A204.1 (cell line): Measurements from ENCODE around the gene COG1.
A peak's percentile ranks its signal among the peaks of the same experiment; 100 is the strongest.

ENCODE experiments used
- FAIRE-seq: peaks from 2 replicates; lab custom pipeline; 2012; peaks lifted over from hg19 to GRCh38; lab: Jason Lieb, UNC

The COG1 gene

DNA sequence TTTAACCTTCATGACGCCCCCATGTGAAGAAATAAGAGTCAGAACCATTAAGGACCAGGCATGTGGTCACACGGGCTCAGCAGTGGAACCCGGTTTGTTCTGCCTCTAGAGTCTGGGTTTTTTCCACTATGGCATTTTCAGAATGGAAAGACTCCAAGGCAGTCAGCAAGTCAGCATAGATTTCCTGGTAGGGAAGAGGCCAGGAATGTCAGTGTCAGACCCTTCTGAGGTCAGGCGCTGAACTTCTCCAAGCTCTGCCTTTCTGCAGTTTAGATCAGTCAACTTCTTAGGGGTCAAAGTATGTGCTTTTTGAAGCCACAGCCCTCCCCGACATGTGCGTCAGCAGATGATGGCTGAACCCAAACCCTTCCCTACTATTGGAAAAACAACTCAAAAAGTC, 24.2 kb upstream of the COG1 start:
- FAIRE-seq: no peak

DNA sequence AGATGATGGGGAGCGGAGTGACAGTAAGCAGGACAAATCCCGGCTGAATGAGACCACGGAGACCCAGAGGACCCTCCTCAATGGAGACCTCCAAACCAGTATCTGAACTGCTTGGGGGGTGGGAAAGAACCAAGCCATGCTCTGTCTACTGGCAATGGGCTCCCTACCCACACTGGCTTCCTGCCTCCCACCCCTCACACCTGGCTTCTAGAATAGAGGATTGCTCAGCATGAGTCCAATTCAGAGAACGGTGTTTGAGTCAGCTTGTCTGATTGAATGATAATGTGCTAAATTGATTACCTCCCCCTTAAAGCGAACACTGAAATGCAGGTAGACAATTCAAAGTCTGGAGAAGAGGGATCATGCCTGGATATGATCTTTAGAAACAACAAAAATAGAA, 22.5 kb upstream of the COG1 start:
- no peak for FAIRE-seq

DNA sequence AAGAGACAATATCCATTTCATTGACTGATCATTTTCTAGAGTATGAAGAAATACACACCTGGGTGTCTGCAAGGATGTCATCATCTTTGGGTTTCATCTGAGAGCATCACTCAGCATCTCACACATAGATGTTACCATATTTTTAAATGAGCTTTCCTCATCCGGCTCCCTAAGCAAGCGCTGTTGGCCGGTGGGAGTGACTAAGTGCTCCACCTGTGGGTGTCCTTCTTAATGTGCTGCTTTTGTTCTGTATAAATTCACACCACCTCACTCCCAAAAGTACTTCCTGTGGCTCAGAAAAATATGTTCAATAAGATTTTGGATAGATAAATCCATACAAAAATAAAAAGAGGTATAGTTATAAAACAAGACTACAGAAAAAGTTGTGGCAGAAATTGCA, 20.6 kb upstream of the COG1 start:
- FAIRE-seq: no peak

DNA sequence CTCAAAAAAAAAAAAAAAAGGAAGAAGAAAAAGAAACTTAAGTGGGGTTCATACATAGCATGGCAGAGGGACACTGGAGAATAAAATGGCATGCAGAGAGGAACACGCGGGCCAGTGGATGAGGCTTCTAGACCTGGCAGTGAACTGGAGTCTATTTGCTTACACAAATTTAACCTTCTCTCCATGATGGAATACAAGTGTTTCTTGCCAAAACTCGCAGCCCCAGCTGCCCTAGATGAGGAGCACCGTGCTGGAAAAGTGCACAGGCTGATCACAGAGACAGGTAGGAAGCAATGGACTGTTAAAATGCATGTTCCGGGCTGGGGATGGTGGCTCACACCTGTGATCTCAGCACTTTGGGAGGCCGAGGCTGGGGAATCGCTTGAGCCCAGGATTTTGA, 18.7 kb upstream of the COG1 start:
- no peak for FAIRE-seq

DNA sequence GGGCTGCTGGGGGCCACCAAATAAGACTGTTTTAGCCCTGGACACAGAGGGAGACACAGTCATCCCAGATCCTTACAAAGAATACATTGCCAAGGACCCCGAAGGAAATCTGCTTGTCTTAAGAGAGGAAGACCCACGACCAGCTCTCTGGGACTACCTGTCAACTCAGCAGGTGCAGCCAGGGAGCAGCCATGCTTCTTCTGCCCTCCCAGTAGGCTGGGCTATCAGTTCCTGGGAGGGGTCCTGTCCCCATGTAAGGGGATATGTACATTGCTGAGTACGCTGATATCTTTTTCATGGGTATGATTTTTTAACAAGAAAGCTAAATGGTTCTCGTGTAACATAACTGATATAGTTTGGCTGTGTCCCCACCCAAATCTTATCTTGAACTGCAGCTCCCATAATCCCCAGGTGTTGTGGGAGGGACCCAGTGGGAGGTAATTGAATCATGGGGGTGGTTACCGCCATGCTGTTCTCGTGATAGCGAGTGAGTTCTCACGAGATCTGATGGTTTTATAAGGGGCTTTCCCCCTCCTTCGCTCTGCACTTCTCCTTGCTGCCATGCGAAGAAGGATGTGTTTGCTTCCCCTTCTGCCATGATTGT, 16.8 kb upstream of the COG1 start:
- FAIRE-seq: no peak

DNA sequence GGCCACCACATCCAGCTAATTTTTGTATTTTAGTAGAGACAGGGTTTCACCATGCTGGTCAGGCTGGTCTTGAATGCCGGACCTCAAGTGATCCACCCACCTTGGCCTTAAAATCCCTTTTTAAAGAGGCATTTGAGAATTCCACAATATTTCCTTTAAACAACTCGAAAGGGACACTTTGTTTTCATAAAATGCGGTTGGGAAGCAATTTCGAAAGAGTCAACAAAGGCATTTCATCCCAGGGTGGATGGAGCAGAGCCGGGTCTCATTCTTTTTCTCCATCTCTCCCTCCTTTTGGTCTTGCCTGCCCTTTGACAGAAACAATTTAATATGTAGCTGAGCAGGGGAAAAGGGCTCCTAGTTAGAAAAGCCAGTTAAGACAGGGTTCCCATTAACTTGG, 13.5 kb upstream of the COG1 start:
- no peak for FAIRE-seq

DNA sequence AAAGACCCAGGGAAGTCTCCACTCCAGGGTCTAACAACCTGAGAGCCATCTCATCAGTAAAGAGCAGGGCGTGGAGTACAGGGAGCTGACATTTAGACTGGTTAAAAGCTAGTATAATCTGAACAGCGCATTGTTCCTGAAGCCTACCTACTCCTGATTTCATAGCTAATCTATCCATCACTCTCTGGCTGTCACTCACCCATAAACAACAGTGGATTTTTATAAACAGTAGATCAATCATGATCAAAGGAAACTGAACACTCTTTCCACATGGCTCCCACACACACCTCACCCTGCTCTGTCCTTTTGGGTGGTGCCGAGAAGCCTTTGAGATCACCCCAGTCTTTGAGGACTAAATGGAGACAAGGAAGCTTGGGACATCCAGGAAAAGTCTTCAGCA, 13.0 kb upstream of the COG1 start:
- no peak for FAIRE-seq

DNA sequence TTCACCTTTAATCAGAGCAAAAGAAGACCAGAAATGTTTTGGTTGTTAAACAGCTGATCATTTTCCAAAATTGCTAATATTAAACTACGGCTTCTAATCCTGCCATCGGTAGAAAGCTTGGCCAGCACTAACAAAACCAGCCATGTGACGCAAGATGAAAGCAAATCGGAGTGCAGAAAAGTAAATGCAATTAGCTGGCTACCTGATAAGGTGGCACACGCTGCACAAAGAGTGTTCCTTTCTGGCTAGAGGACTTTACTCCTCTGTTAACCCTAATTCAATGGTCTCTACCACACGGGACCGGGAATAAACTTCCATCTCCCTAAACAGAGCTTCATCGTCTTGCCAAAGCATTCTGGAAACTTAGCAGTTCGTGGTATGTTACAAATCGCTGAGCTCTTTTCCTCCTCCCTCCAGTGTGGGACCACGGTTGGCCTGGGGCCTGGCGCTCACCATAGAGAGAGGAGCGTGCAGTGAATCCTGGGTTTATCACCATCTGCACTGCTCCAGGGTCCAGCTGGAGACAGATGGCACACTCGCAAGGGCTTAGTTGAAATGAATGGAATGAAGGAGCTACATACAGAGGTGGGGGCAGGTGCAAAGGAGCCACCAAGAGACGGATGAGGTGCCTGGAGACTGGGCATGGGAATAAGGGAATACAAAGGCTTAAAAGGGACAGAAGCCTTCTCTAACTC, 10.1 kb upstream of the COG1 start:
- no peak for FAIRE-seq

DNA sequence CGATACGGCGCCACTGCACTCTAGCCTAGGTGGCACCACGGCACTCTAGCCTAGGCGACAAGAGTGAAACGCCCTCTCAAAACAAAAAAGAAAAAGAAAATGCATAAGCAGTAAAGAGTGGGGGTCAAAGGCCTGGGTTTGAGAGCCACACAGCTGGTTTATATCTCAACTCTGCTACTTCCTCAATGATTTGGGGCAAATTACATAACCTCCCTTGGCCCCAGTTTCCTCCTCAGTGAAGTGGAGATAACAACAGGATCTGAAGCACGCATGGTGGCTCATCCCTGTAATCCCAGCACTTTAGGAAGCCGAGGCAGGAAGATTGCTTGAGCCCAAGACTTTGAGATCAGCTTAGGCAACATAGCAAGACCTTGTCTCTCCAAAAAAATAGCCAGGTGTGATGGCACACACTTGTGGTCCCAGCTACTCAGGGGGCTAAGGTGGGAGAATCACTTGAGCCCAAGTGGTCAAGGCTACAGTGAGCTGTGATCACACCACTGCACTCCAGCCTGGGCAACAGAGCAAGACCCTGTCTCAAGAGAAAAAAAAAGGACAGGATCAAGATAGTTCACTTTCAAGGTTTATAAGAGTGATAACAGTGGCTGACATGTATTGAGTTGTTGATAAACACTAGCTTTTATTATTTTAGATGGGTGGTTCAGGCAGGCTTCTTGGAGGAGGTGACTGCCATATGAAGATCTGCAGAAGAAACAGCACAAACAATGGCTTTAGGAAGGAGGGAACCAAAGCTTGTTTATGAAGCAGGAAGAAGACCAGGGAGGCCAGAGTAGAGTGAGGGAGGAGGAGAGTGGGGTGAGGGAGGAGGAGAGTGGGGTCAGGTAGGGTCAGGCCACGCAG, 8.5 kb upstream of the COG1 start:
- no peak for FAIRE-seq

DNA sequence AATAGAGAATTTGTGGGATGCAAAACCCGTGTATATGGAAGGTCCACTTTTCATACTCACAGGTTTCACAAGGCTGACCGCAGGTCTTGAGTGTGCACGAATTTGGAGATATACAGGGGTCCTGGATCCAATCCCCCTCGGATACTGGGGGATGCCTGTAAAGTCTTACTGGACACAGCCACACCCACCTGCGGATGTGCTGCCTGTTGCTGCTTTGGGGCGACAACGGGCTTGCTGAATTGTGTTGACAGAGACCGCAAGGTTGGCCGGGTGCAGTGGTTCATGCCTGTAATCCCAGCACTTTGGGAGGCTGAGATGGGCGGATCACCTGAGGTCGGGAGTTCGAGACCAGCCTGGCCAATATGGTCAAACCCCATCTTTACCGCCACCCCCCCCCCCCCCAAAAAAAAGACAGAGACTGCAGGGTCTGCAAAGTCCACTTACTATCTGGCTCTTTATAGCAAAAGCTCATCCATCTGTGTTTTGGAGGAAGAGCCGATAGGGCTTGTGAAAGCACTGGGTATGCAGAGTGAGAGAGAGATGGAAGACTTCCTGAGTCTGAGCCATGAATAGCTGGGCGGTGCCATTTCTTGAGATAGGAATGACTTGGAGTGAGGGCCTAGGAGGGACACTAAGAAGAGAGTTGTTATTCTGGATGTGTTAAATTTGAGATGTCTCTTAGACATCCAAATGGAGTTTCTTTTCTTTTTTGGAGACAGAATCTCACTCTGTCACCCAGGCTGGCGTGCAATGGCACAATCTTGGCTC, 6.4 kb upstream of the COG1 start:
- FAIRE-seq: no peak

DNA sequence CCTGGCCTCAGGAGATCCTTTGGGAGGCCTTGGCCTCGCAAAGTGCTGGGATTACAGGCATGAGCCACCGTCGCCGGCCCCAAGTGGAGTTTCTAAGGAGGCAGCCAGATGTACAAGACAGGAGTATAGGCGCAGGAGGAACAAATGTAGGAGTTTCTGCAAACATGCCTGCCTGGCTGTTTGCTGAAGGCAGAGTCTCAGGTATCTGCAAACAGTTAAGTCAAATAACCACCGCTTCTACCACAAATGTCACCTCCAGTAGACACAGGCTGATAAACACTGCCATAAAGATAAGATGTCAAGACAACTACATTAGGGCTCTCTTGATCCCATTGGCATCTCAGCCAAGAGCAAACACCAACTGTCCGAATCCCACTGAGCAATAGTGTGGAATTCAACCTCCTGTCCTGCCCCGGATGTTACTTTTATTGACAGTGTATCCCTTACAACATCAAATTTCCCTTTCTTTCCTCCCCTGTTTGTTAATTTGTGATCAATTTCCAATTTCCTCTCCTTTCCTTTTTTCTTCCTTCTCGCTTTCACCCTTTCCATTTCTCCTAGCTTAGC, 5.6 kb upstream of the COG1 start:
- FAIRE-seq: no peak

DNA sequence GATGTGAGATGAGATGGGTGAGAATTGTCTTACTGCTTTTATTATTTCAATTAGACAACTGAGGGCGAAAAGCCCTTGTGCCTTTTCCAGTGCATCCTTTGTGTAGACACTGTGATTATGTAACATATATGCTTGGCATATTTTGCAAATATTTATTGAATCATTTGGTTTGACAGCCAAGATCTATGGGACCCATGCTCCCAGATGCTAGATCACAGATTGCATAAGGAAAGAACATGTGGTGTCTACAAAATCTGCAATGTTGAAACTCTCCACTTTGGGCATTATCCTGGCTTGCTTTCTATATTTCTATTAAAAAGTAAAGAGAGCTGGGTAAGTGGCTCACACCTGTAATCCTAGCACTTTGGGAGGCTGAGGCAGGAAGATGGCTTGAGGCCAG, 4.8 kb upstream of the COG1 start:
- FAIRE-seq: no peak

DNA sequence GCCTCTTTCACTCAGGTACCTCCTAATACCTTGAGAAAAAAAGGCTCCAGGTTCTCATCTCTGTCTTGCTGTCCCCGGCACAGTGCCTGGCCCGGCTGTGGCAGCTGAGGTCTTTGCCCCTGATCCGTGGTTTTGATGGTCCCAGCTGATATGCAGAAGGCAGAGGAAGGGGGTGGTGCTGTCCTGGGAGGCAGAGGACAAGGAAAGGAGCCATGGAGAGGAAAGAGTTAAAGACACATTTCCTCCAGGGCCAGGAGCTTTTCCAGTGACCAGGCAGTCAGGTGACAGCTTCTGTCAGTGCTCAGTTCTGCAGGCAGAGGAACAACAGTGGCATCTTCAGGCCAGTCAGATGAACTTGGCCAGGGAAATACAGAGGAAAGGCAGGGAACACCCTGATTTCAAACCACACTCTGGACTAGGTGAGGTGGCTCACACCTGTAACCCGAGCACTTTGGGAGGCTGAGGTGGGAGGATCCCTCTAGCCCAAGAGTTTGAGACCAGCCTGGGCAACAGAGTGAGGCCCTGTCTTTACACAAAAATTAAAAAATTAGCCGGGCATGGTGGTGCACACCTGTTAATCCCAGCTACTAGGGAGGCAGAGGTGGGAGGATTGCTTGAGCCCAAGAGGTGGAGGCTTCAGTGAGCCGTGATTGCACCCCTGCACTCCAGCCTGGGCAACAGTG, 3.3 kb upstream of the COG1 start:
- FAIRE-seq: no peak

DNA sequence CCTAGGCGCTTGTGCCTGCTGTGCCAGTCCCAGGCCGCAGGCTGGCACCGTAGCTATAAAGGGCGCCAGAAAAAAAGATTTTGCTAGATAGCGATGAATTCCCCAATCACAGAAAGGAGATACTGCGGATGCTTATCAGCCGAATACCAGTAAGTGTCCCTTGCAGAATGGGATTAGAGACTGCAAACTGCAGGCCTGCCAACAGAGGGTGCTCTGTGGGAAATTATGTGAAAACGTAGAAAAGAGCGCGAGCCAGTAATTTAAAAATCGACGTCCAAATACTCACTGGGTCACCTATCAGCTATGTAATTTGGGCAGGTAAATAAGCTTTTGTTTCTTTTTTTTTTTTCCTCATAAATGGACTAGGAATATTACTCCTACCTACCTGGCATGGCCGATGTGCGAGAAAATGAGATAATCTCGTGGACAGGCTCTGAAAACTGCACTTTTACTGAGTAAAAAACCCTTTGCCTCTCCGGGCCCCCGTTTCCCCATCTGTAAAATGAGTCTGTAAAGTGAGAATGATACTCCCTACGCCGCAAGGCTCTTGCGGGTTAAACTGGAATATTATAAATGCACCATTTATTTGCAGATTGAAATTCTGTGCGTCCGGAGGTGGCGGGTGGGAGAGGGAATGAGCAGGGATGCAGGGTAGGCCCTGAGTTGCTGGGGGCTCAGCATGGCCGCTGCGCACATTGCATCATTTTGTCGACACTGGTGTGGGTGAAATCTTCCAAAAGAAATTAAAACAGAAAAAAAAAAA, 1.2 kb upstream of the COG1 start:
- FAIRE-seq: peak; percentile 89

DNA sequence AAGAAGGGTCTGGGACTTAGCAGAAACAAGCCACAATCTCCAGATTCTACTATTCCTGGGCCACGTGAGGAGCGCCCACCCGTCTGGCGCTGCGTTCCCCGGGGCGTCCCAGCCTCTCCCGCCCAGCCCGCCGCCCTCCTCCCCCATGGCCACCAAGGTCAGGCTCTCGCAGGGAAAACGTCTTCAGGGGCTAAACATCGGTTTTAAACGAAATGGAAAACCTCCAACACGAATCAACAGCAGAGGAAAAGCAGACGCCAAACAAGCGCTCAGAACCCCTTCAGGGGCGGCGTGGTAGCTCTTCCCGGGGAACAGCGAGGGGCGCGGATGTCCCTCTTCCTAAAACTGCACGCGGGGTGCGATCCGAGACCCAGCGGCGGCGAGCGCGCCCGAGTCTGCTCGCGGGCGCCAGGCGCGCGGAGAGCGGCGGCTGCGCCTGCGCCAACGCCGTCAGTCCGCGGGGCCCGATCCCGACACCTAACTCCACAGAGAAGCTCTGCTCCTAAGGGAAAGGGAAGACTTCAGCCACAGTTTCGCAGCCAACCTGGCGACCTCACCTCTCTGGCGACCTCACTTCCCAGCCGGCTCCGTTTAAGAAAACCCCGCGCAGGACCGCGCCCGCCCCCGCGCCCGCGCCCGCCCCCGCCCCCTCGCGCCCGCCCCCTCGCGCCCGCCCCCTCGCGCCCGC, 505 bp upstream of the COG1 start:
- FAIRE-seq: no peak

DNA sequence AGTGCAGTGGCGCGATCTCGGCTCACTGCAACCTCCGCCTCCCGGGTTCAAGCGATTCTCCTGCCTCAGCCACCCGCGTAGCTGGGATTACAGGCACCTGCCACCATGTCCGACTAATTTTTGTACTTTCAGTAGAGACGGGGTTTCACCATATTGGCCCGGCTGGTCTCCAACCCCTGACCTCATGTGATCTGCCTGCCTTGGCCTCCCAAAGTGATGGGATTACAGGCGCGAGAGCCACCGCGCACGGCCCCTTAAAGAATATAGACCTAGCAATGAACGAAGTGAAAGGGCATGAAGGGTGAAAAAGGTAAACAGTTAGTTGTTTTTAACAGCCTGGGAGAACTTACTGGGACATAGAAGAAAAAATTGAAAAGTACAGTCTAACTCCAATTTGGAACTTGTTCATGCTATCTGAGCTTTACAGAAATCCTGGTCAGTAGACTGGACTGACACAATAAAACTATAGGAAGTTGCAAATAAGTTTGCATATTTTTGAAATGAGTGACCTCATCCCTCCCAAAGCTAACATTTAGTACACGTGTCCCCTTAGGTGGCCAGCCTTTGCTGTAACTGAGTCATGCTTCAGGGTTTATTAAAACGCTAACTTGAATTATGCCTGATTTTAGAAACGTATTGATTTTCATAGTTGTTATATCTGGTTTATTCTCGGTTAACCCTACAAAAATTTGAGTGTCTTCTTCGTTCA, 1.8 kb downstream of the COG1 start:
- FAIRE-seq: no peak

DNA sequence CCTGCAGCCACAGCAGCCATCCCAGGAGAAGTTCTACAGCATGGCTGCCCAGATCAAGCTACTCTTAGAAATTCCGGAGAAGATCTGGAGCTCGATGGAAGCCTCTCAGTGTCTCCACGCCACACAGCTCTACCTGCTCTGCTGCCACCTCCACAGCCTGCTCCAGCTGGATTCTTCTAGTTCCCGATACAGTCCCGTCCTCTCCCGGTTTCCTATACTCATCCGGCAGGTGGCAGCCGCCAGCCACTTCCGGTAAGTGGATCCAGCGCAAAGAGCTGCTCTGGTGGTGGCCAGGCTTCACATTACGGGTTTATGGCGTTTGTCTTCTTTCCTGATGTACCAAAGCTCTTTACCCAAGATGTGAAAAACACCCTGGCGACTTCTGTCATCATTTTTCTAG, 3.6 kb downstream of the COG1 start:
- FAIRE-seq: no peak

DNA sequence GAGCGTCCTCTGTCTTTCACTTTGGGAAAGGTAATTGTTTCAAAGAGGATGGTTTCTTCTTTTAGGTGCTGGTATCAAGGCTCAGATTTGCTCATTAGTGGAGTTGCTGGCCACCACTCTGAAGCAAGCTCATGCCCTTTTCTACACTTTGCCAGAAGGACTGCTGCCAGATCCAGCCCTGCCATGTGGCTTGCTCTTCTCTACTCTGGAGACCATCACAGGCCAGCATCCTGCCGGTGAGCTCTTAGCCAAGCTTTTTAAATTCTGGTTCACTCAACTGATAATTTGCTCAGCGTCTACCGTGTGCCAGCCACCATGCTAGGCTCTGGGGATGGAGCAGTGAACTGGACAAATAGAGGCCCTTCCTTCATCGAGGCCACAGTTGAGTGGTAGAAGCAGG, 4.3 kb downstream of the COG1 start:
- no peak for FAIRE-seq

DNA sequence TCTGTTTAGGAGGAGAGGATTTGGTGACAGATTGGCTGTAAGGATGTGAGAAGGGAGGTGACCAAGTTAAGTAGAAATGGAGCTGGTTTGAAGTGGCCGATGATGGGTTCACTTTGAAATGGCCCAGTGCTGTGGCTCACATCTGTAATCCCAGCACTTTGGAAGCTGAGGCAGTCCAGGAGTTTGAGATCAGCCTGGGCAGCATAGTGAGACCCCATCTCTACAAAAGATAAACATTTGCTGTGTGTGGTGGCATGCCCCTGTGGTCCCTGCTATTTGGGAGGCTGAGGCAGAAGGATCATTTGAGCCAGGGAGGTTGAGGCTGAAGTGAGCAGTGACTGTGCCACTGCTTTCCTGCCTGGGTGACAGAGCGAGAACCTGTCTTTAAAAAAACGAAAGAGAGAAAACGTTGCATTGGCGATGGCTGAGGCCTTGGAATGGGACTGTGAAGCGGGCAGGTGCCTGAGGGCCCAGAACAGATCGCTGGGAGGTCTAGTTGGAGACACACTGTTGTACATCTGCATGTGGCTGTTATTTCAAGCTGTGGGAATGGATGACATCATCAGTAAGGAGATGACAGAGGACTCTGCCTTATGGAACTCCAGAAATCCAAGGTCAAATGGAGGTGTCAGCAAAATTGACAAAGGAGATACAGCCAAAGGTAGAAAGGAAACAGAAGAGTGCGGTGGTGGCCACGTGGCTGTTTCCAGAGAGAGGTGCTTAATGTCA, 5.5 kb downstream of the COG1 start:
- FAIRE-seq: no peak
